A549 (cell line): ENCODE measurements around the gene TLE1. TPM values are rescaled to one million over a fixed set of nuclear protein-coding genes. Genes with fewer than 3 reads are reported as not detected.

Experiments used
- ATAC-seq, 2 experiments: fragments of 200-7000 bp in 1 of 2; fragments of >200 bp in 1 of 2; cut with Nextera tagmentation in 1 of 2; cut with Tn5 transposase in 1 of 2; 3 replicates each; pipeline versions ENCODE4 v1.8.0 to v1.9.1; 2018 to 2020; ENCODE audit warnings: mild to moderate bottlenecking in 1 of 2, moderate library complexity in 1 of 2
- CTCF ChIA-PET: fragments of 300-600 bp; sonication (Branson Sonifier 250); formaldehyde crosslinking; extraction: SDS; loops from one replicate; lab custom pipeline; 2021; ENCODE audit warnings: antibody characterized with exemption, inconsistent platforms; lab: Yijun Ruan, JAX
- POLR2A ChIA-PET: fragments of 350-600 bp; formaldehyde crosslinking; extraction: SDS; loops from one replicate; lab custom pipeline; 2021; ENCODE audit warnings: antibody characterized with exemption, inconsistent platforms; lab: Yijun Ruan, JAX
- DNase-seq, 2 experiments: peaks; one replicate each; pipeline versions ENCODE4 v3.0.0 to v3.0.0-alpha.2; 2011 to 2016; ENCODE audit warnings: low read depth in 1 of 2, low spot score in 1 of 2
- FAIRE-seq: peaks from 2 replicates; lab custom pipeline; 2011; peaks lifted over from hg19 to GRCh38; lab: Jason Lieb, UNC
- H3K27ac ChIP-seq, 2 experiments: fragments of >200 bp; sonication (Bioruptor Twin); formaldehyde crosslinking; 3 replicates each; pipeline ENCODE4 v1.5.1; 2016 to 2017
- H3K4me1 ChIP-seq: fragments of >200 bp; sonication (Bioruptor Twin); formaldehyde crosslinking; 3 replicates; pipeline ENCODE4 v1.6.1; 2016
- H3K4me2 ChIP-seq: fragments of >200 bp; sonication (Bioruptor Twin); formaldehyde crosslinking; 3 replicates; pipeline ENCODE4 v1.6.1; 2016
- H3K4me3 ChIP-seq: fragments of >200 bp; sonication (Bioruptor Twin); formaldehyde crosslinking; 3 replicates; pipeline ENCODE4 v1.5.1; 2016
- H3K9me3 ChIP-seq: fragments of >200 bp; sonication (Bioruptor Twin); formaldehyde crosslinking; 3 replicates; pipeline ENCODE4 v1.6.1; 2016
- BHLHE40 ChIP-seq: IDR thresholded peaks from 2 replicates; pipeline ENCODE4 v1.6.1; 2012; ENCODE audit warnings: low read depth, low read length, inconsistent platforms
- CEBPB ChIP-seq, 2 experiments: fragments of >200 bp in 1 of 2; sonication (Bioruptor Twin) in 1 of 2; formaldehyde crosslinking in 1 of 2; IDR thresholded peaks; 2 replicates each; pipeline ENCODE4 v1.6.1; 2012 to 2016
- CHD4 ChIP-seq: fragments of 200-600 bp; sonication (generic); IDR thresholded peaks from 2 replicates; pipeline ENCODE4 v1.6.1; 2016; ENCODE audit warnings: antibody characterized with exemption, mild to moderate bottlenecking, borderline replicate concordance
- FOSL2 ChIP-seq, 2 experiments: fragments of 450-650 bp in 1 of 2; fragments of >200 bp in 1 of 2; sonication (Bioruptor Twin) in 1 of 2; formaldehyde crosslinking; IDR thresholded peaks; 2 replicates each; pipeline versions ENCODE4 v1.5.0 to v1.6.1; 2016 to 2020; ENCODE audit warnings: mild to moderate bottlenecking in 1 of 2, moderate library complexity in 1 of 2
- FOXS1 ChIP-seq: fragments of 250-450 bp; sonication (Bioruptor Pico); IDR thresholded peaks from 2 replicates; pipeline ENCODE4 v1.5.0; 2020; ENCODE audit warnings: mild to moderate bottlenecking, moderate library complexity
- GATA3 ChIP-seq: IDR thresholded peaks from 2 replicates; pipeline ENCODE4 v1.6.1; 2012; ENCODE audit warnings: borderline replicate concordance
- HDAC2 ChIP-seq: fragments of 200-600 bp; sonication (generic); IDR thresholded peaks from 2 replicates; pipeline ENCODE4 v1.6.1; 2016
- JUNB ChIP-seq: fragments of >200 bp; sonication (Bioruptor Twin); formaldehyde crosslinking; IDR thresholded peaks from 2 replicates; pipeline ENCODE4 v1.6.1; 2016
- NFE2L2 ChIP-seq: fragments of 150-350 bp; conservative IDR thresholded peaks from 2 replicates; pipeline ENCODE4 v1.6.1; 2014; ENCODE audit warnings: low read length
- NPAS2 ChIP-seq: fragments of 250-450 bp; sonication (Bioruptor Pico); IDR thresholded peaks from 2 replicates; pipeline ENCODE4 v1.8.0; 2022; ENCODE audit warnings: mild to moderate bottlenecking, moderate library complexity, borderline replicate concordance
- RNF2 ChIP-seq: fragments of 200-600 bp; sonication (generic); IDR thresholded peaks from 2 replicates; pipeline ENCODE4 v1.6.1; 2016; ENCODE audit warnings: low read depth, mild to moderate bottlenecking, antibody characterized with exemption, moderate library complexity, borderline replicate concordance
- SMC3 ChIP-seq: fragments of >200 bp; sonication (Bioruptor Twin); formaldehyde crosslinking; IDR thresholded peaks from 3 replicates; pipeline ENCODE4 v1.6.1; 2018; ENCODE audit warnings: inconsistent platforms
- SREBF2 ChIP-seq: fragments of 450-650 bp; IDR thresholded peaks from 2 replicates; pipeline ENCODE4 v1.6.1; 2014; ENCODE audit warnings: mild to moderate bottlenecking, moderate library complexity
- ZSCAN20 ChIP-seq: fragments of 250-450 bp; sonication (Bioruptor Pico); IDR thresholded peaks from 2 replicates; pipeline ENCODE4 v1.8.0; 2022; ENCODE audit warnings: mild to moderate bottlenecking, moderate library complexity
- WGBS: methylation state at CpG from one replicate; pipeline ENCODE4 v1.1.6; 2017; ENCODE audit errors: missing lambda C conversion rate; 5-methylcytosine and 5-hydroxymethylcytosine counted together
- polyA plus RNA-seq, 4 experiments: library from polyadenylated mRNA; depleted of rRNA in 3 of 4; stranded (reverse); fragments of >200 nt; fragmentation: RNase III in 1 of 4; extraction: RNeasy Plus Mini Kit Qiagen cat#74134 plus additional on column Dnase treatment in 1 of 4; gene quantifications; 2 replicates in 3 of 4; 3 replicates in 1 of 4; pipeline ENCODE4 v1.2.3, GENCODE V29; 2011 to 2017
- TF ChIP-seq, protein P1 (sequence below): fragments of 150-350 bp; IDR thresholded peaks from 2 replicates; pipeline ENCODE4 v1.6.1; 2014; ENCODE audit warnings: low read depth, mild to moderate bottlenecking, low read length
- TF ChIP-seq, protein P2 (sequence below): fragments of 250-450 bp; sonication (Bioruptor Pico); IDR thresholded peaks from 2 replicates; pipeline ENCODE4 v1.5.0; 2021; ENCODE audit warnings: mild to moderate bottlenecking, moderate library complexity, borderline replicate concordance
- TF ChIP-seq, protein P3 (sequence below): fragments of >200 bp; sonication (Bioruptor Twin); formaldehyde crosslinking; IDR thresholded peaks from 3 replicates; pipeline ENCODE4 v1.5.1; 2016
- TF ChIP-seq, protein P4 (sequence below): fragments of >200 bp; sonication (Bioruptor Twin); formaldehyde crosslinking; IDR thresholded peaks from 3 replicates; pipeline ENCODE4 v1.6.1; 2016

The TLE1 gene
- polyA plus RNA-seq, 2 of the 4 experiments (the other 2 are of a cell fraction) = 45.8 to 117 TPM

DNA sequence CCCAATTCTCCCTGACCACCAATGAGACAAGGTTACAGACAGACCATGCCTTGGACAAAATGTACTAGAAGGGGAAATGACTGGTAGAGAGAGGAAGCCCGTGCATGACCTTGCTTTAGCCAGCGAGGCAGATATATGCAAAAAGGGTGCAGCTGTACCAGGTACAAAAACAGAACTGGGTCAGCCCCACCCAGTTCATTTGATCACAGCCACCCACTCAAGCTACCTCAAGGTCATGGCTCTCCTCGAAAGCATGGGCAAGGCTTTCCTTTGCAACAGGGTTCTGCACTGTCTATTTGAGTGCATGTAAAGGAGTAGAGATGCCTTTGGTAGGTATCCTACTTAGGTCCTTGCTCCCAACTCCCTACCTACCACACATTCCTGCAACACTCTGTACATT lies 33.3 kb downstream of the TLE1 start:
- H3K9me3 ChIP-seq = no peaks in the 10 kb centered on the region
- CTCF ChIA-PET = interaction anchor here (0.9 kb wide), 1 partner anchor 10 kb away, joined by 3 read pairs; no protein-coding TSS in a partner anchor
- no peak for DNase-seq

DNA sequence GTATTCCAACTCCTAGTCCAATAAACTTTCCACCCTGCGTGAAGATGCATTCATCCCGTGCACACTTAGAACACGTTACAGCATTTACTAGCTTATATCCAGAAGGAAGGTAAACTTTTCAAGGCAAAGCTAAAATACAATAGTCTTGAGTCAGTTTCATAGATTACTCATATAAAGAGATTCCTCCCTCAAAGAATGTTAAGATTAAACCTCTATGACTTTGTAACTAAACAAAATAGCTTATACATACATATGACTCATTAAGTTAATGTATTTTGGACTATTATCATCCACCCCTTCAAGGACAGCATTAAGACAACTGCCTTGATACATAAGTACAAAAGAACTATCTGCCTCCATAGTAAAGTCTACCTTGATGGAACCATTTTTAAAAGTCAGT lies 36.1 kb downstream of the TLE1 start:
- H3K9me3 ChIP-seq = no peaks in the 10 kb centered on the region
- no peak for DNase-seq
- peak in 1 of 2 experiments; percentile 15; a peak in 2 of 6 replicates for ATAC-seq
- 0 out of 2 replicates have a peak, but pooled peaks have one; percentile 34 for TF ChIP-seq FOSL2 (IDR thresholded peaks at IDR 0.05)
- peak; percentile 76 for TF ChIP-seq FOSL2 (CRISPR knock-in tag; IDR thresholded peaks at IDR 0.05)
- no peak for TF ChIP-seq FOXS1 (CRISPR knock-in tag)
- no peak for TF ChIP-seq HDAC2
- peak; percentile 65 for TF ChIP-seq JUNB
- peak; percentile 82; the same call in 1 of the 2 replicates for TF ChIP-seq GATA3
- 0 out of 4 replicates have a peak, but pooled peaks of 1 of the 2 experiments have one; percentile 28 for TF ChIP-seq CEBPB (IDR thresholded peaks at IDR 0.05)
- no peak for TF ChIP-seq ZSCAN20 (CRISPR knock-in tag)
- no peak for TF ChIP-seq NFE2L2
- TF ChIP-seq, protein P1, sequence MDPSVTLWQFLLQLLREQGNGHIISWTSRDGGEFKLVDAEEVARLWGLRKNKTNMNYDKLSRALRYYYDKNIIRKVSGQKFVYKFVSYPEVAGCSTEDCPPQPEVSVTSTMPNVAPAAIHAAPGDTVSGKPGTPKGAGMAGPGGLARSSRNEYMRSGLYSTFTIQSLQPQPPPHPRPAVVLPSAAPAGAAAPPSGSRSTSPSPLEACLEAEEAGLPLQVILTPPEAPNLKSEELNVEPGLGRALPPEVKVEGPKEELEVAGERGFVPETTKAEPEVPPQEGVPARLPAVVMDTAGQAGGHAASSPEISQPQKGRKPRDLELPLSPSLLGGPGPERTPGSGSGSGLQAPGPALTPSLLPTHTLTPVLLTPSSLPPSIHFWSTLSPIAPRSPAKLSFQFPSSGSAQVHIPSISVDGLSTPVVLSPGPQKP = no peak
- TF ChIP-seq SMC3 = no peak
- H3K27ac ChIP-seq = peak overlapping the region; percentile 44 to 81; a peak in 5 of 6 replicates
- ChIA-PET CTCF (interaction anchor here (1.1 kb wide), 1 partner anchor 23 kb away, joined by 3 read pairs; no protein-coding TSS in a partner anchor), POLR2A (no interaction called here)
- peaks cover 82% of the 10 kb centered on the region for H3K4me1 ChIP-seq
- no peak overlapping the region for H3K4me3 ChIP-seq
- 8% methylated on average over 3 of the region's 3 CpGs for WGBS
- FAIRE-seq = peak; percentile 86
- peak overlapping the region; percentile 50 for H3K4me2 ChIP-seq

More for the DNA sequence above, 33.3 kb downstream of the TLE1 start:
- Histone ChIP-seq H3K27ac (peak overlapping the region; percentile 67 to 81), H3K4me1 (peaks cover 77% of the 10 kb centered on the region), H3K4me3 (no peak overlapping the region), H3K4me2 (peak overlapping the region; percentile 67)
- FAIRE-seq = no peak
- 59% methylated on average over 3 of the region's 3 CpGs for WGBS
- TF ChIP-seq RNF2 (no peak), SREBF2 (no peak)
- TF ChIP-seq, protein P2, sequence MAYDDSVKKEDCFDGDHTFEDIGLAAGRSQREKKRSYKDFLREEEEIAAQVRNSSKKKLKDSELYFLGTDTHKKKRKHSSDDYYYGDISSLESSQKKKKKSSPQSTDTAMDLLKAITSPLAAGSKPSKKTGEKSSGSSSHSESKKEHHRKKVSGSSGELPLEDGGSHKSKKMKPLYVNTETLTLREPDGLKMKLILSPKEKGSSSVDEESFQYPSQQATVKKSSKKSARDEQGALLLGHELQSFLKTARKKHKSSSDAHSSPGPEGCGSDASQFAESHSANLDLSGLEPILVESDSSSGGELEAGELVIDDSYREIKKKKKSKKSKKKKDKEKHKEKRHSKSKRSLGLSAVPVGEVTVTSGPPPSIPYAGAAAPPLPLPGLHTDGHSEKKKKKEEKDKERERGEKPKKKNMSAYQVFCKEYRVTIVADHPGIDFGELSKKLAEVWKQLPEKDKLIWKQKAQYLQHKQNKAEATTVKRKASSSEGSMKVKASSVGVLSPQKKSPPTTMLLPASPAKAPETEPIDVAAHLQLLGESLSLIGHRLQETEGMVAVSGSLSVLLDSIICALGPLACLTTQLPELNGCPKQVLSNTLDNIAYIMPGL = no peak
- POLR2A ChIA-PET = no interaction called here
- peak; percentile 51 to 63; a peak in 5 of 6 replicates for ATAC-seq

DNA sequence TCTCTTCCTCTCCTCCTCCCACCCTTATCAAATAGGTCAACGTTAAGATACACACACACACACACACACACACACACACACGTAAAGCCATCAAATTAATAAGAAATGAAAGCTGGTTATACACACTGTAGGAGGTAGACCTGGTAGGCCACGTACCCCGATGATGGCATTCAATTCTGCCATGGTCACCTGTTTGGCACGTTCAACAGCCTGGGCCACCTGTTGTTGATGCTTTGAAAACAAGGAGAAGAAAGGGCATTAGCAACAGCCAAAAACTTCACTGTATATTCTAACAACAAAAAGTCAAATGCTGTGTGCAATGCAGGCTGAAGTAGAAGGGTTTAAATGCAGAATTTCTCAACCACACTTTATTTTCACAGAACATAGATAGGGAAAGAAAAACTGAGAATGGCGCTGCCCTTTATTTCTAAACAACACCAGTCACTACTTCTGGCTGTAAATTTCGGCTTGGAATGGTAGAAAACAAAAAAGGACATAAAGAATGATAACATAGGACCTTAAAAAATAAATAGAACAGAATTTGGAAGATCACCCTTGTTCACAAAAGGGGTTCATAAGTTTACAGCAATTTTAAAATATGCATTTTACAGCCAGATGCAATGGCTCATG lies 37.2 kb downstream of the TLE1 start:
- Histone ChIP-seq H3K9me3 (no peaks in the 10 kb centered on the region), H3K4me2 (no peak overlapping the region; the same call in 2 of the 3 replicates), H3K4me1 (peaks cover 71% of the 10 kb centered on the region), H3K4me3 (no peak overlapping the region), H3K27ac (peak overlapping the region; percentile 35 to 72; a peak in 3 of 6 replicates)
- WGBS = 89% methylated on average over 7 of the region's 7 CpGs
- POLR2A ChIA-PET = no interaction called here
- TF ChIP-seq, protein P3, sequence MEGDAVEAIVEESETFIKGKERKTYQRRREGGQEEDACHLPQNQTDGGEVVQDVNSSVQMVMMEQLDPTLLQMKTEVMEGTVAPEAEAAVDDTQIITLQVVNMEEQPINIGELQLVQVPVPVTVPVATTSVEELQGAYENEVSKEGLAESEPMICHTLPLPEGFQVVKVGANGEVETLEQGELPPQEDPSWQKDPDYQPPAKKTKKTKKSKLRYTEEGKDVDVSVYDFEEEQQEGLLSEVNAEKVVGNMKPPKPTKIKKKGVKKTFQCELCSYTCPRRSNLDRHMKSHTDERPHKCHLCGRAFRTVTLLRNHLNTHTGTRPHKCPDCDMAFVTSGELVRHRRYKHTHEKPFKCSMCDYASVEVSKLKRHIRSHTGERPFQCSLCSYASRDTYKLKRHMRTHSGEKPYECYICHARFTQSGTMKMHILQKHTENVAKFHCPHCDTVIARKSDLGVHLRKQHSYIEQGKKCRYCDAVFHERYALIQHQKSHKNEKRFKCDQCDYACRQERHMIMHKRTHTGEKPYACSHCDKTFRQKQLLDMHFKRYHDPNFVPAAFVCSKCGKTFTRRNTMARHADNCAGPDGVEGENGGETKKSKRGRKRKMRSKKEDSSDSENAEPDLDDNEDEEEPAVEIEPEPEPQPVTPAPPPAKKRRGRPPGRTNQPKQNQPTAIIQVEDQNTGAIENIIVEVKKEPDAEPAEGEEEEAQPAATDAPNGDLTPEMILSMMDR = no peak
- TF ChIP-seq RNF2 = no peak
- TF ChIP-seq CHD4 = no peak
- TF ChIP-seq CEBPB (IDR thresholded peaks at IDR 0.05) = no peak
- TF ChIP-seq NPAS2 (CRISPR knock-in tag) = no peak
- TF ChIP-seq BHLHE40 = no peak
- TF ChIP-seq, protein P1 = no peak
- no peak for TF ChIP-seq NFE2L2
- TF ChIP-seq, protein P4, sequence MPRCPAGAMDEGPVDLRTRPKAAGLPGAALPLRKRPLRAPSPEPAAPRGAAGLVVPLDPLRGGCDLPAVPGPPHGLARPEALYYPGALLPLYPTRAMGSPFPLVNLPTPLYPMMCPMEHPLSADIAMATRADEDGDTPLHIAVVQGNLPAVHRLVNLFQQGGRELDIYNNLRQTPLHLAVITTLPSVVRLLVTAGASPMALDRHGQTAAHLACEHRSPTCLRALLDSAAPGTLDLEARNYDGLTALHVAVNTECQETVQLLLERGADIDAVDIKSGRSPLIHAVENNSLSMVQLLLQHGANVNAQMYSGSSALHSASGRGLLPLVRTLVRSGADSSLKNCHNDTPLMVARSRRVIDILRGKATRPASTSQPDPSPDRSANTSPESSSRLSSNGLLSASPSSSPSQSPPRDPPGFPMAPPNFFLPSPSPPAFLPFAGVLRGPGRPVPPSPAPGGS = no peak
- FAIRE-seq (no peak), ATAC-seq (no peak), DNase-seq (no peak)
- CTCF ChIA-PET = no interaction called here
